ENCODE results near the gene BCCIP.

BCCIP gene

DNA sequence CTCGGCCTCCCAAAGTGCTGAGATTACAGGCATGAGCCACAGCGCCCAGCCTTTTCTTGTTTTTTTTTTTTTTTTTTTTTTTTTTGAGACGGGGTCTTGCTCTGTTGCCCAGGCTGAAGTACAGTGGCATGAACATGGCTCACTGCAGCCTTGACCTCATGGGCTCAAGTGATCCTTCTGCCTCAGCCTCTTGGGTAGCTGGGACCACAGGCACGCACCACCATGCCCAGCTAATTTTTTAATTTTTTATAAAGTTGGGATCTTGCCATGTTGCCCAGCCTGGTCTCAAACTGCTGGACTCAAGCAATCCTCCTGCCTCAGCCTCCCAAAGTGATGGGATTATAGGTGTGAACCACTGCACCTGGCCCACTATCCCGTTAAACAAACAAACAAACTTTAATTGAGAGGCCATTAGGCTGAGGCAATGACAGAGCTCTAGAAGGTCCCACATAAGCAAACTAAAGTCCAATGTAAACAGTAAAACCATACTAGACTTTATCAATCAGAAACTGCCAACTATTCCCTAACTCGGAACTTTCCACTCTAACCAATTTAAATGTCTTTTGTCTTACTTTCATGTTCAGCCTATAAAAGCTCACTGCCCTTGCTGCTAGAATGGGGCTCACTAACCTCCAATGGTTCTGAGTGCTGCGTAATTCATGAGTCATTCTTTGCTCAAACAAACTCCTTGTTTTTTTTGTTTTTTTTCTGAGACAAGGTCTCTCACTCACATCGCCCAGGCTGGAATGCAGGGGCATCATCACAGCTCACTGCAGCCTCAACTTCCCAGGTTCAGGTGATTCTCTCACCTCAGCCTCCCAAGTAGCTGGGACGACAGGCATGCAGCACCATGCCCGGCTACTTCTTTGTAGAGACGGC is 55.9 kb downstream of the BCCIP start:
- no peak overlapping the region for H3K27ac Mint-ChIP-seq
- no peak overlapping the region for H3K4me3 Mint-ChIP-seq
- no peaks in the 10 kb centered on the region for H3K4me1 Mint-ChIP-seq (ENCODE audit: low read depth)
- H3K9me3 Mint-ChIP-seq, result peaks cover 11% of the 10 kb centered on the region
- peaks cover 9% of the 10 kb centered on the region for H3K36me3 Mint-ChIP-seq (ENCODE audit: low read depth)
- H3K27me3 Mint-ChIP-seq (ENCODE audit: low read depth), result no peaks in the 10 kb centered on the region

DNA sequence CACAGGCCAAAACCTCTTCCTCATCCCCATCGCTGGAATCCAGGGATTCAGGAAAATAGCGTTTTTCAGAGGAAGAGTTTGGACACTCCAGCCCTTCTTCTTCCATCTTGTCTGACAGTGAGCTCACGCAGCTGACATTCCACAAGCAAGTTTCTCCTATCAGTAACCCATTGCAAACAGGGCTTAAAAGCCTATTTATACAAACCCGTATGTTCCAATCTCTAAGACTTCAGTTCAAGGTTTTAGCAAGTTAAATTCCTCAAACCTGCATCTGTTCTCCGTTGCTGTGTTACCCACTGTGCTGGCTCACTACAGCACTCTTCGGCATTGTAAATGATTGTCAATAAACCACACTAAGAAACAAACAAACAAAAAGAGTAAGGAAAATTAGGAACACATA is 57.4 kb downstream of the BCCIP start:
- Mint-ChIP-seq H3K9me3 (peaks cover 7% of the 10 kb centered on the region), H3K27me3 (ENCODE audit: low read depth) (no peaks in the 10 kb centered on the region), H3K36me3 (ENCODE audit: low read depth) (peaks cover 8% of the 10 kb centered on the region), H3K4me1 (ENCODE audit: low read depth) (no peaks in the 10 kb centered on the region), H3K4me3 (no peak overlapping the region), H3K27ac (no peak overlapping the region)

DNA sequence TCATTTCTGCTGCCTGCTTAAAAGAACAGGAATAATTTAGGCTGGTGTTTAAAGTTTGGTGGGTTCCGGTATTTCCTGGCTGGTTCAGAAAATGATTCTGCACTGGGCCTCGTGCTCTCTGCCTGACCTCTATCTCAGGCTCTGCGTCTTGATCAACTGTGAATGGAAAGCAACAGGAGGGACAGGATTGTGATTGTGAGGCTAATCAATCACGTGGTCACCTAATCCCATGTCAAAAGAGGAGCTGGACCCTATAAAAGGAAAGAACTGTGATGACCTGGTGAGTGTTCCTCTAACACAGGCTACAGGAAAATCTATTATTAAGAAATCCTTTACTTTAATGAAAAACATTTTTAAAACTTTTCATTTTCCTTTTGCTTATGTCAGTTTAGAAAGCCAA is 57.8 kb downstream of the BCCIP start, which contains the start of gene DHX32:
Gene DHX32, minus strand, starts transcription at position 101 of the 400 bp plus-strand sequence. CDS start 468 bp downstream, outside the sequence.
- Mint-ChIP-seq H3K27me3 (ENCODE audit: low read depth) (no peaks in the 10 kb centered on the region), H3K4me1 (ENCODE audit: low read depth) (no peaks in the 10 kb centered on the region), H3K9me3 (peaks cover 4% of the 10 kb centered on the region), H3K36me3 (ENCODE audit: low read depth) (peaks cover 6% of the 10 kb centered on the region), H3K27ac (no peak within 1 kb of the TSS), H3K4me3 (no peak within 1 kb of the TSS)

DNA sequence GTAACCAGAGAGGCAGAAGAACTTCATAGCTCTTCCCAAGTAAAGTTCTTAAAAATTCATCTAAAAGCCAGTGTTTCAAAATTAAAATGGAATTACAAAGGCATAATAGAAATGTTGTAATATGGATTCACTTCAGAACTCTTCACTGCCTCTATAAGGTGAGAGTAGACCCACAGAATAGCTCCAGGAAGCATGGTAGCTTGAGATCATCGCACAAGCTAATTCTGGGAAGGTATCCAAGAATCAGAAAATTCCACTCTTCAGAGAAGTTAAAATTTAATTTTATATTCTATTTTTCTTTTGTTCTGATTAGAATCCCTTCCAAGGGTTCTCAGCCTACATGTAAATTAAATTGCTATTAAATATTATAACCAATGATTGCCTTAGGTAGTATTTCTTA is 59.2 kb downstream of the BCCIP start:
- no peaks in the 10 kb centered on the region for H3K27me3 Mint-ChIP-seq (ENCODE audit: low read depth)
- H3K27ac Mint-ChIP-seq, result no peak overlapping the region
- peaks cover 2% of the 10 kb centered on the region for H3K36me3 Mint-ChIP-seq (ENCODE audit: low read depth)
- no peaks in the 10 kb centered on the region for H3K9me3 Mint-ChIP-seq
- H3K4me3 Mint-ChIP-seq, result no peak overlapping the region
- H3K4me1 Mint-ChIP-seq (ENCODE audit: low read depth), result no peaks in the 10 kb centered on the region

DNA sequence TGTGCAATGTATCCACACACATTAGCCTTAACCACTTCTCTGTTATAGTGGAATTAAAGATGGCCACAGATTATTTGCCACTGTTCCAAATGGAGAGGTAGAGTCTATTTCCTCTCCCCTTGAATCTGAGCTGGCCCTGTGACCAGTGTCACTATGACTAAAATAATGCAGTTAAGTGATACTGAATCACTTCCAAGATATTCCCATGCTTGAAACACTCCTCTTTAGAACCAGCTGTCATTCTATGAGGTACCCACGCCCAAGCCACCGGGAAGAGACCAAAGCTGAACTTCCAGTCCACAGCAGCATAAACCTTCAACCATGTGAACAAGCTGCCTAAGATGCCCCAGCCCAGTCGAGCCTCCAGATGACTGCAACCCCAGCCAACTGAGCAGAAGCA is 59.9 kb downstream of the BCCIP start:
- H3K4me3 Mint-ChIP-seq, result no peak overlapping the region
- no peaks in the 10 kb centered on the region for H3K9me3 Mint-ChIP-seq
- no peaks in the 10 kb centered on the region for H3K27me3 Mint-ChIP-seq (ENCODE audit: low read depth)
- peaks cover 2% of the 10 kb centered on the region for H3K36me3 Mint-ChIP-seq (ENCODE audit: low read depth)
- H3K4me1 Mint-ChIP-seq (ENCODE audit: low read depth), result no peaks in the 10 kb centered on the region
- H3K27ac Mint-ChIP-seq, result no peak overlapping the region

Data from T-helper 1 cell treated with Interleukin-12 subunit alpha and Interleukin-12 subunit beta and Interleukin-4 antibody, amounts not matched to agents 30 μg/mL and 1 μg/mL, for 36 hours (primary cell).